GM19238 (cell line): ENCODE data around the gene HTRA1.

Experiments
- DNase-seq: peaks from one replicate; pipeline ENCODE4 v3.0.0; 2011; ENCODE audit warnings: low spot score; ENCODE audit not compliant: insufficient read length

The HTRA1 gene

GRCh38 chr10:122551450-122551849 lies 90.1 kb downstream of the HTRA1 start:
- DNase-seq, result no peak

GRCh38 chr10:122553341-122553740 lies 92.0 kb downstream of the HTRA1 start:
- DNase-seq, result no peak

GRCh38 chr10:122554131-122555036 lies 93.0 kb downstream of the HTRA1 start:
- DNase-seq, result no peak

GRCh38 chr10:122555442-122555841 lies 94.1 kb downstream of the HTRA1 start:
- no peak for DNase-seq

- no peak for DNase-seq
These were observed 96.2 kb downstream of the HTRA1 start for GRCh38 chr10:122557516-122557915.

- DNase-seq, result no peak
These were observed 97.1 kb downstream of the HTRA1 start for GRCh38 chr10:122558452-122558851.

GRCh38 chr10:122559228-122559627 lies 97.9 kb downstream of the HTRA1 start:
- no peak for DNase-seq

GRCh38 chr10:122560279-122560804 lies 99.0 kb downstream of the HTRA1 start, which contains the start of gene DMBT1:
TSS of gene DMBT1 (plus strand) at chr10:122560754. CDS start at chr10:122560771, 17 bp downstream.
- DNase-seq, result no peak

- DNase-seq, result no peak
These were observed 99.9 kb downstream of the HTRA1 start for GRCh38 chr10:122561212-122561611.

GRCh38 chr10:122561792-122562191 lies 100.4 kb downstream of the HTRA1 start:
- DNase-seq, result no peak
